NK-92 (cell line): ENCODE results near the gene FBLN7.
"Not testable (repeated sequence)": the region's sequence is repeated elsewhere in the genome, so short reads cannot be mapped to it uniquely, and the experiment has no call there.

ENCODE experiments used
- DNase-seq: peaks from one replicate; lab custom pipeline; 2025; ENCODE audit not compliant: unreplicated experiment; lab: John Stamatoyannopoulos, UW

Gene FBLN7

GRCh38 chr2:112182581-112183034 is 44.4 kb downstream of the FBLN7 start:
- DNase-seq = no peak

GRCh38 chr2:112183327-112184025 is 45.3 kb downstream of the FBLN7 start:
- DNase-seq = no peak

- no peak for DNase-seq
Measured at GRCh38 chr2:112184121-112184520, 45.9 kb downstream of the FBLN7 start.

- DNase-seq = no peak
Measured at GRCh38 chr2:112185131-112185530, 46.9 kb downstream of the FBLN7 start.

GRCh38 chr2:112187046-112187715 is 49.0 kb downstream of the FBLN7 start:
- no peak for DNase-seq

GRCh38 chr2:112187805-112188596 is 49.8 kb downstream of the FBLN7 start:
- no peak for DNase-seq

GRCh38 chr2:112189001-112189556 is 50.9 kb downstream of the FBLN7 start:
- DNase-seq = no peak

- no peak for DNase-seq
Measured at GRCh38 chr2:112194028-112194427, 55.8 kb downstream of the FBLN7 start.

GRCh38 chr2:112194482-112194881 is 56.3 kb downstream of the FBLN7 start:
- no peak for DNase-seq

- no peak for DNase-seq
Measured at GRCh38 chr2:112195167-112195766, 57.1 kb downstream of the FBLN7 start.

GRCh38 chr2:112195950-112196349 is 57.8 kb downstream of the FBLN7 start:
- DNase-seq = no peak

- DNase-seq = no peak
Measured at GRCh38 chr2:112197868-112198267, 59.7 kb downstream of the FBLN7 start.

GRCh38 chr2:112198780-112199179 is 60.6 kb downstream of the FBLN7 start:
- no peak for DNase-seq

- DNase-seq = no peak
Measured at GRCh38 chr2:112199188-112199587, 61.0 kb downstream of the FBLN7 start.

- no peak for DNase-seq
Measured at GRCh38 chr2:112201696-112202430, 63.7 kb downstream of the FBLN7 start.

- no peak for DNase-seq
Measured at GRCh38 chr2:112204411-112204810, 66.2 kb downstream of the FBLN7 start.

- not testable (repeated sequence) for DNase-seq
Measured at GRCh38 chr2:112207905-112208304, 69.7 kb downstream of the FBLN7 start.

- DNase-seq = no peak
Measured at GRCh38 chr2:112216167-112216566, 78.0 kb downstream of the FBLN7 start.

GRCh38 chr2:112217854-112218253 is 79.7 kb downstream of the FBLN7 start:
- no peak for DNase-seq

GRCh38 chr2:112220186-112220585 is 82.0 kb downstream of the FBLN7 start:
- DNase-seq = no peak
